K562 (cell line): ENCODE measurements around the gene RGL2. TPM values are rescaled to one million over a fixed set of nuclear protein-coding genes. Genes with fewer than 3 reads are reported as not detected.

Source experiments
- CHD1 ChIP-seq: fragments of 200-600 bp; sonication (generic); IDR thresholded peaks from one replicate; pipeline ENCODE4 v1.6.1; 2012; ENCODE audit warnings: mild to moderate bottlenecking, moderate library complexity, low read length, inconsistent platforms
- DNMT1 ChIP-seq: fragments of 450-650 bp; IDR thresholded peaks from 2 replicates; pipeline ENCODE4 v1.6.1; 2016; ENCODE audit warnings: antibody characterized with exemption, mild to moderate bottlenecking
- ELF4 ChIP-seq: fragments of 450-650 bp; formaldehyde crosslinking; IDR thresholded peaks from 2 replicates; pipeline ENCODE4 v1.4.0; 2022; ENCODE audit warnings: missing genetic modification characterization
- ETV1 ChIP-seq: fragments of 450-650 bp; conservative IDR thresholded peaks from 2 replicates; pipeline ENCODE4 v1.6.1; 2016; ENCODE audit warnings: missing genetic modification characterization, control low read depth, low read depth, missing compliant biosample characterization
- HMG20A ChIP-seq: fragments of 450-650 bp; formaldehyde crosslinking; conservative IDR thresholded peaks from 2 replicates; pipeline ENCODE4 v1.4.0; 2020; ENCODE audit warnings: mild to moderate bottlenecking, mixed read lengths
- HMGXB4 ChIP-seq: sonication (generic); formaldehyde crosslinking; IDR thresholded peaks from 2 replicates; pipeline ENCODE4 v1.8.1; 2023; ENCODE audit warnings: mild to moderate bottlenecking, missing genetic modification reagents
- HNRNPK ChIP-seq: fragments of 200-400 bp; formaldehyde crosslinking; IDR thresholded peaks from one replicate; pipeline ENCODE4 v1.6.1; 2018; ENCODE audit warnings: mild to moderate bottlenecking, low read depth, low read length; ENCODE audit not compliant: poor library complexity, severe bottlenecking
- IFI16 ChIP-seq: fragments of 250-450 bp; sonication (Bioruptor Pico); IDR thresholded peaks from 2 replicates; pipeline ENCODE4 v2.1.2; 2022; ENCODE audit warnings: mild to moderate bottlenecking, inconsistent platforms
- KHSRP ChIP-seq: fragments of 450-650 bp; IDR thresholded peaks from 2 replicates; pipeline ENCODE4 v1.6.1; 2017
- MTA3 ChIP-seq: fragments of 450-650 bp; formaldehyde crosslinking; IDR thresholded peaks from 2 replicates; pipeline ENCODE4 v1.6.1; 2017; ENCODE audit warnings: mild to moderate bottlenecking, borderline replicate concordance
- MTF1 ChIP-seq: fragments of 250-450 bp; sonication (Bioruptor Pico); IDR thresholded peaks from 2 replicates; pipeline ENCODE4 v1.9.0; 2021; ENCODE audit warnings: moderate library complexity, mild to moderate bottlenecking, inconsistent platforms, borderline replicate concordance
- MYBL2 ChIP-seq, 2 experiments: fragments of 450-650 bp in 1 of 2; sonication (generic) in 1 of 2; formaldehyde crosslinking in 1 of 2; IDR thresholded peaks; 2 replicates each; pipeline versions ENCODE4 v1.6.1 to v1.8.1; 2017 to 2022; ENCODE audit warnings: borderline replicate concordance in 1 of 2, inconsistent platforms in 1 of 2, low read depth in 1 of 2, mild to moderate bottlenecking in 1 of 2, missing genetic modification reagents in 1 of 2, moderate library complexity in 1 of 2
- PHF20 ChIP-seq: fragments of 450-650 bp; IDR thresholded peaks from 2 replicates; pipeline ENCODE4 v1.6.1; 2018; ENCODE audit not compliant: partially characterized antibody
- PRPF4 ChIP-seq: fragments of 200-400 bp; formaldehyde crosslinking; IDR thresholded peaks from one replicate; pipeline ENCODE4 v1.6.1; 2017; ENCODE audit warnings: low read length, low read depth, mild to moderate bottlenecking; ENCODE audit not compliant: insufficient read depth, poor library complexity, severe bottlenecking
- PTTG1 ChIP-seq: fragments of 450-650 bp; IDR thresholded peaks from 2 replicates; pipeline ENCODE4 v1.6.1; 2016; ENCODE audit warnings: low read depth, mild to moderate bottlenecking, missing genetic modification characterization, missing compliant biosample characterization
- RBFOX2 ChIP-seq: fragments of 200-400 bp; formaldehyde crosslinking; IDR thresholded peaks from 2 replicates; pipeline ENCODE4 v1.6.1; 2017; ENCODE audit warnings: low read depth, mild to moderate bottlenecking, low read length, moderate library complexity
- SAFB ChIP-seq: fragments of 200-400 bp; formaldehyde crosslinking; IDR thresholded peaks from 2 replicates; pipeline ENCODE4 v1.6.1; 2017; ENCODE audit warnings: low read depth, low read length, borderline replicate concordance
- STAT5A ChIP-seq: IDR thresholded peaks from 2 replicates; pipeline ENCODE4 v1.6.1; 2012; ENCODE audit warnings: low read length, inconsistent platforms, borderline replicate concordance
- XRCC4 ChIP-seq: IDR thresholded peaks from one replicate; pipeline ENCODE4 v1.6.1; 2011; ENCODE audit not compliant: insufficient read depth, insufficient read length; ENCODE audit errors: extremely low read depth
- ZC3H8 ChIP-seq: fragments of 450-650 bp; IDR thresholded peaks from 2 replicates; pipeline ENCODE4 v1.6.1; 2017
- ZNF431 ChIP-seq: sonication (generic); formaldehyde crosslinking; IDR thresholded peaks from 2 replicates; pipeline ENCODE4 v1.8.0; 2022; ENCODE audit warnings: mild to moderate bottlenecking, missing genetic modification reagents
- ZNF785 ChIP-seq: fragments of 250-450 bp; sonication (Bioruptor Pico); IDR thresholded peaks from 2 replicates; pipeline ENCODE4 v1.4.0; 2020; ENCODE audit warnings: mild to moderate bottlenecking
- polyA plus RNA-seq, 8 experiments: library from polyadenylated mRNA; depleted of rRNA in 4 of 8; stranded (reverse) in 5 of 8; unstranded in 3 of 8; fragments of >200 nt; fragmentation: Nextera tagmentation in 2 of 8; fragmentation: Illumina TruSeq in 1 of 8; extraction: Ambion mirVana in 2 of 8; extraction: Trizol in 1 of 8; gene quantifications; 2 replicates each; pipeline versions ENCODE4 v1.2.1 to v1.2.3, GENCODE V29; 2011 to 2014; ENCODE audit warnings: inconsistent platforms in 1 of 8, missing spikeins in 1 of 8
- total RNA-seq, 7 experiments: library from RNA; depleted of rRNA in 6 of 7; stranded (reverse); fragments of >200 nt in 6 of 7; fragmentation: Illumina TruSeq in 2 of 7; extraction: Trizol in 2 of 7; gene quantifications; 2 replicates each; pipeline versions ENCODE4 v1.2.1 to v1.2.3, GENCODE V29; 2011 to 2021; ENCODE audit warnings: low replicate concordance in 1 of 7
- TF ChIP-seq, protein P1 (sequence below): fragments of 450-650 bp; IDR thresholded peaks from 2 replicates; pipeline ENCODE4 v1.6.1; 2014; ENCODE audit warnings: low read depth, mild to moderate bottlenecking, moderate library complexity, borderline replicate concordance
- TF ChIP-seq, protein P2 (sequence below): sonication (generic); formaldehyde crosslinking; IDR thresholded peaks from 2 replicates; pipeline ENCODE4 v1.8.0; 2022; ENCODE audit warnings: mild to moderate bottlenecking, missing genetic modification reagents

RGL2 gene
- total and polyA plus RNA-seq, 9 of the 15 experiments (the other 6 are each of a cell fraction or from before 2014, with no cell fraction given), result 1.8 to 57.1 (median 19.5) TPM

- TF ChIP-seq RBFOX2, result peak; percentile 99
- no peak for TF ChIP-seq SAFB
- no peak for TF ChIP-seq HNRNPK
- 0 out of 2 replicates have a peak, but pooled peaks have one; percentile 12 for TF ChIP-seq ZNF431 (CRISPR knock-in tag)
- no peak; the same call in 1 of the 2 replicates for TF ChIP-seq ZNF785 (CRISPR knock-in tag)
- no peak for TF ChIP-seq PTTG1 (tag)
- no peak for TF ChIP-seq ZC3H8
- TF ChIP-seq, protein P1, sequence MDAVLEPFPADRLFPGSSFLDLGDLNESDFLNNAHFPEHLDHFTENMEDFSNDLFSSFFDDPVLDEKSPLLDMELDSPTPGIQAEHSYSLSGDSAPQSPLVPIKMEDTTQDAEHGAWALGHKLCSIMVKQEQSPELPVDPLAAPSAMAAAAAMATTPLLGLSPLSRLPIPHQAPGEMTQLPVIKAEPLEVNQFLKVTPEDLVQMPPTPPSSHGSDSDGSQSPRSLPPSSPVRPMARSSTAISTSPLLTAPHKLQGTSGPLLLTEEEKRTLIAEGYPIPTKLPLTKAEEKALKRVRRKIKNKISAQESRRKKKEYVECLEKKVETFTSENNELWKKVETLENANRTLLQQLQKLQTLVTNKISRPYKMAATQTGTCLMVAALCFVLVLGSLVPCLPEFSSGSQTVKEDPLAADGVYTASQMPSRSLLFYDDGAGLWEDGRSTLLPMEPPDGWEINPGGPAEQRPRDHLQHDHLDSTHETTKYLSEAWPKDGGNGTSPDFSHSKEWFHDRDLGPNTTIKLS, result peak; percentile 80
- TF ChIP-seq XRCC4, result no peak
- peak; percentile 43 for TF ChIP-seq PRPF4
- TF ChIP-seq MYBL2 (IDR thresholded peaks at IDR 0.05; ENCODE audit: low read depth), result no peak; the same call in 1 of the 2 replicates
- TF ChIP-seq MYBL2 (CRISPR knock-in tag; IDR thresholded peaks at IDR 0.05; ENCODE audit: borderline replicate concordance), result no peak
- peak; percentile 3; the same call in 1 of the 2 replicates for TF ChIP-seq ELF4 (CRISPR knock-in tag)
- peak; percentile 99 for TF ChIP-seq MTA3
- peak; percentile 86 for TF ChIP-seq HMGXB4
- TF ChIP-seq ETV1 (tag), result peak; percentile 94
- TF ChIP-seq HMG20A (CRISPR knock-in tag), result peak; percentile 69; the same call in 1 of the 2 replicates
- TF ChIP-seq KHSRP, result no peak
- no peak for TF ChIP-seq MTF1 (CRISPR knock-in tag)
- TF ChIP-seq CHD1, result peak; percentile 89
- 0 out of 2 replicates have a peak, but pooled peaks have one; percentile 20 for TF ChIP-seq IFI16 (CRISPR knock-in tag)
- peak; percentile 5; the same call in 1 of the 2 replicates for TF ChIP-seq STAT5A
- peak; percentile 92 for TF ChIP-seq PHF20
- TF ChIP-seq, protein P2, sequence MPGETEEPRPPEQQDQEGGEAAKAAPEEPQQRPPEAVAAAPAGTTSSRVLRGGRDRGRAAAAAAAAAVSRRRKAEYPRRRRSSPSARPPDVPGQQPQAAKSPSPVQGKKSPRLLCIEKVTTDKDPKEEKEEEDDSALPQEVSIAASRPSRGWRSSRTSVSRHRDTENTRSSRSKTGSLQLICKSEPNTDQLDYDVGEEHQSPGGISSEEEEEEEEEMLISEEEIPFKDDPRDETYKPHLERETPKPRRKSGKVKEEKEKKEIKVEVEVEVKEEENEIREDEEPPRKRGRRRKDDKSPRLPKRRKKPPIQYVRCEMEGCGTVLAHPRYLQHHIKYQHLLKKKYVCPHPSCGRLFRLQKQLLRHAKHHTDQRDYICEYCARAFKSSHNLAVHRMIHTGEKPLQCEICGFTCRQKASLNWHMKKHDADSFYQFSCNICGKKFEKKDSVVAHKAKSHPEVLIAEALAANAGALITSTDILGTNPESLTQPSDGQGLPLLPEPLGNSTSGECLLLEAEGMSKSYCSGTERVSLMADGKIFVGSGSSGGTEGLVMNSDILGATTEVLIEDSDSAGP (CRISPR knock-in tag), result no peak
- 0 out of 2 replicates have a peak, but pooled peaks have one; percentile 25 for TF ChIP-seq DNMT1
Observed at GRCh38 chr6:33271468-33272274, 27.1 kb downstream of the RGL2 start, which contains the start of the genes RPS18 and VPS52 (continued).
